G401 (cell line): ENCODE results near the gene VHLL. TPM values are rescaled to one million over a fixed set of nuclear protein-coding genes. Genes with fewer than 3 reads are reported as not detected.
A peak's percentile ranks its signal among the peaks of the same experiment; 100 is the strongest.
"Not testable (repeated sequence)": the region's sequence is repeated elsewhere in the genome, so short reads cannot be mapped to it uniquely, and the experiment has no call there.

Experiments
- DNase-seq: peaks from one replicate; pipeline ENCODE4 v3.0.0-alpha.2; 2015; ENCODE audit warnings: low spot score
- in situ Hi-C: cut with HindIII; loops from 2 replicates; pipeline ENCODE4 v1.10.0; 2016; ENCODE audit warnings: low sequenced_read_pairs, mixed read lengths
- total RNA-seq: library from RNA; depleted of rRNA; stranded (reverse); fragments of >200 nt; shearing (Covaris generic); gene quantifications from 2 replicates; pipeline ENCODE4 v1.2.3, GENCODE V29; 2014; rRNA removed

VHLL gene
- not detected in 2 replicates for total RNA-seq

- DNase-seq = no peak
- in situ Hi-C loops = no loop called here
These were observed at the start of gene VHLL for GRCh38 chr1:156298852-156299357. VHLL (minus strand) TSS chr1:156299307; CDS start chr1:156299189, 118 bp downstream.

GRCh38 chr1:156347331-156347730, 48.2 kb upstream of the VHLL start:
- DNase-seq = no peak
- in situ Hi-C loops = no loop called here

GRCh38 chr1:156346636-156347035, 47.5 kb upstream of the VHLL start:
- in situ Hi-C loops = no loop called here

GRCh38 chr1:156346035-156346434, 46.9 kb upstream of the VHLL start:
- in situ Hi-C loops, DNase-seq: not testable (repeated sequence)

More at GRCh38 chr1:156346636-156347035, 47.5 kb upstream of the VHLL start:
- no peak for DNase-seq

GRCh38 chr1:156344409-156344808, 45.3 kb upstream of the VHLL start:
- DNase-seq = no peak
- in situ Hi-C loops = no loop called here

- in situ Hi-C loops = no loop called here
- DNase-seq = no peak
These were observed 43.3 kb upstream of the VHLL start for GRCh38 chr1:156342166-156342955.

- in situ Hi-C loops = no loop called here
- peak; percentile 100 for DNase-seq
These were observed 39.3 kb upstream of the VHLL start, which contains the start of the genes CCT3 and TSACC for GRCh38 chr1:156338180-156338976. CCT3 (minus strand) TSS chr1:156338292; CDS start chr1:156338184, 108 bp downstream. TSACC (plus strand) TSS chr1:156338526; CDS start chr1:156339758, 1,232 bp downstream.

- in situ Hi-C loops = no loop called here
- DNase-seq = no peak
These were observed 38.7 kb upstream of the VHLL start for GRCh38 chr1:156337888-156338179.

GRCh38 chr1:156337052-156337887, 38.2 kb upstream of the VHLL start:
- DNase-seq = peak; percentile 7
- in situ Hi-C loops = no loop called here

GRCh38 chr1:156336242-156336641, 37.1 kb upstream of the VHLL start:
- DNase-seq = no peak
- in situ Hi-C loops = no loop called here

GRCh38 chr1:156323179-156323578, 24.1 kb upstream of the VHLL start:
- DNase-seq, in situ Hi-C loops: not testable (repeated sequence)

- DNase-seq = no peak
- in situ Hi-C loops = no loop called here
These were observed 21.5 kb upstream of the VHLL start for GRCh38 chr1:156320560-156320959.

GRCh38 chr1:156319664-156320063, 20.6 kb upstream of the VHLL start:
- in situ Hi-C loops = no loop called here
- DNase-seq = peak; percentile 40

- no peak for DNase-seq
- in situ Hi-C loops = no loop called here
These were observed 17.8 kb upstream of the VHLL start for GRCh38 chr1:156316909-156317308.

- DNase-seq = no peak
- in situ Hi-C loops = no loop called here
These were observed 11.9 kb upstream of the VHLL start for GRCh38 chr1:156310962-156311361.

- in situ Hi-C loops = no loop called here
These were observed 9.0 kb upstream of the VHLL start for GRCh38 chr1:156308078-156308477.

GRCh38 chr1:156305215-156305614, 6.1 kb upstream of the VHLL start:
- in situ Hi-C loops = no loop called here
- no peak for DNase-seq

More at GRCh38 chr1:156308078-156308477, 9.0 kb upstream of the VHLL start:
- no peak for DNase-seq

- in situ Hi-C loops = no loop called here
- DNase-seq = no peak
These were observed 4.1 kb upstream of the VHLL start for GRCh38 chr1:156303241-156303640.

- peak; percentile 72 for DNase-seq
These were observed 3.6 kb downstream of the VHLL start, which contains the start of gene GLMP for GRCh38 chr1:156295391-156295947. GLMP (minus strand) TSS chr1:156295679; CDS start chr1:156295645, 34 bp downstream.

More at GRCh38 chr1:156295391-156295947, 3.6 kb downstream of the VHLL start, which contains the start of gene GLMP:
- in situ Hi-C loops = no loop called here
